ENCODE results near the gene GNG7. TPM values are rescaled to one million over a fixed set of nuclear protein-coding genes. Genes with fewer than 3 reads are reported as not detected.
"Not testable (repeated sequence)": the region's sequence is repeated elsewhere in the genome, so short reads cannot be mapped to it uniquely, and the experiment has no call there.

GNG7 gene
- total RNA-seq, 2 experiments from 2014 or later = not detected

DNA sequence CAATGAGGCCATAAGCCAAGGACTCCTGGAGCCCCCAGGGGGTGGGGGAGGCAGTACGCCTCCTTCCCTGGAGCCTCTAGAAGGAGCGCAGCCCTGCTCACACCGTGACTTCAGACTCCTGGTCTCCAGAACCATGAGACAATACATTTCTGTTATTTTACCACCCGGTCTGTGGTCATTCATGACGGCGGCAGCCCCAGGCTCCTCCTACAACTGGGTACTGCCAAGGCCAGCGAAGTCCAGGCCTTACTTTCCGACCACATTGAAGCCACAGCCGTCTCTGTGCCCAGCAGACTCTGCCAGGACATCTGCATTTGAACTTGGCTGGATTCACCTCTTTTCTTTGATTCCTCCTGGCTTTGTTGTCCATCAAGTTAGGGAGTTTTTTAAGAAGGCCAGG lies 10.5 kb downstream of the GNG7 start:
- ATAC-seq (no peak), DNase-seq (no peak)
- CTCF ChIA-PET = no interaction called here
- Mint-ChIP-seq H3K27me3 (no peaks in the 10 kb centered on the region), H3K9me3 (ENCODE audit: low read depth) (no peaks in the 10 kb centered on the region), H3K4me3 (no peak overlapping the region), H3K36me3 (no peaks in the 10 kb centered on the region), H3K27ac (no peak overlapping the region), H3K4me1 (no peaks in the 10 kb centered on the region)

DNA sequence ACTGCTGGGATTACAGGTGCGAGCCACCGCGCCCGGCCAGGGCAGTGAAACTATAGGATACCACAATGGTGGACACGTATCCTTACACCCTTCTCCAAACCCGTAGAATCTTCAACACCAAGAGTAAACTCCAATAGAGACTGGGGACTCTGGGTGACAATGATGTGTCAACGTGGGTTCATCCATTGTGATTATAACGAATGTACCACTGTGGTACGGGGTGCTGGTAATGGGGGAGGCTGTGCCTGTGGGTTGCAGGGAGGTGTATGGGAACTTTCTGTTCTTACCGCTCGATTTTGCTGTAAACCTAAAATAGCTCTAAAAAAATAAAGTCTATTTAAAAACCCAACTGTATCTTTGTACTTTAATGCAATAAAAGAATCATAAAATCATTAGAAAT lies 11.6 kb downstream of the GNG7 start:
- DNase-seq = no peak
- no peaks in the 10 kb centered on the region for H3K9me3 Mint-ChIP-seq (ENCODE audit: low read depth)

DNA sequence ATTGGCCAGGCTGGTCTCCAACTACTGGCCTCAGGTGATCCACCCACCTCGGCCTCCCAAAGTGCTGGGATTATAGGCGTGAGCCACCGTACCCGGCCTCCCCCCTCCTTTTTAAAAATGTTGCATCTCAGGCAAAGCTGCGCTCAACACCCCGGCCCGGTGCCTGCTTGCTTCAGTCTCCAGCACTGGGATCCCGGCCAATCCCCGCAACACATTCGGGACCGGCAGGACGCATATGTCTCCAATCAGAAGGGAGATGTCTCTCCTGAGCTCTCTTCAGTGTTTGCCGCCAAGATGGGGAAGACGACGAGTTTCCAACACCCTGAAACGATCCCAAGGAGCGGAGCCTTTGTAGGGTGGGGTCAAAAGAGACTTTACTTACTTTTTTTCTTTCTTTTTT lies 16.1 kb downstream of the GNG7 start:
- H3K36me3 Mint-ChIP-seq = no peaks in the 10 kb centered on the region
- H3K4me3 Mint-ChIP-seq = no peak overlapping the region
- CTCF ChIA-PET = no interaction called here
- H3K27ac Mint-ChIP-seq = no peak overlapping the region
- no peaks in the 10 kb centered on the region for H3K9me3 Mint-ChIP-seq (ENCODE audit: low read depth)
- no peaks in the 10 kb centered on the region for H3K27me3 Mint-ChIP-seq
- DNase-seq (no peak), ATAC-seq (no peak)
- H3K4me1 Mint-ChIP-seq = no peaks in the 10 kb centered on the region

More for the DNA sequence above, 11.6 kb downstream of the GNG7 start:
- Mint-ChIP-seq H3K4me3 (no peak overlapping the region), H3K4me1 (no peaks in the 10 kb centered on the region), H3K27ac (no peak overlapping the region), H3K27me3 (no peaks in the 10 kb centered on the region), H3K36me3 (no peaks in the 10 kb centered on the region)
- no peak for ATAC-seq
- CTCF ChIA-PET = no interaction called here

DNA sequence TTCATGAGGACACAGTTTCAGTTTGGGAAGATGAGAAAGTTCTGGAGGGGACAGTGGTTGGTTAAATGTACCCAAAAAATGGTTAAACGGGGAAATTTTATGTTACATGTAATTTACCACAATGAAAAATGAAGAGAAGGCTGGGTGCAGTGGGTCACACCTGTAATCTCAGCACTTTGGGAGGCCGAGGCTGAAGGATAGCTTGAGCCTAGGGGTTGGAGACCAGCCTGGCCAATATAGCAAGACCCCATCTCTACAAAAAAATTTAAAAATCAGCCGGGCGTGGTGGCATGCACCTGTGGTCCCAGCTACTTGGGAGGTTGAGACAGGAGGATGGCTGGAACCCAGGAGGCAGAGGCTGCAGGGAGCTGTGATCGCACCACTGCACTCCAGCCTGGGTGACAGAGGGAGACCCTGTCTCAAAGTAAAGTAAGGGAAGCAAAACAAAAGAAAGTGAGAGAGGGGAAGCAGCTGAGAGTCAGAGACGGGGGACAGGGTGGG lies 17.2 kb downstream of the GNG7 start:
- H3K9me3 Mint-ChIP-seq (ENCODE audit: low read depth) = no peaks in the 10 kb centered on the region
- no peaks in the 10 kb centered on the region for H3K27me3 Mint-ChIP-seq
- no peak overlapping the region for H3K27ac Mint-ChIP-seq
- DNase-seq (no peak), ATAC-seq (no peak)
- no peaks in the 10 kb centered on the region for H3K36me3 Mint-ChIP-seq
- H3K4me1 Mint-ChIP-seq = no peaks in the 10 kb centered on the region
- CTCF ChIA-PET = no interaction called here
- no peak overlapping the region for H3K4me3 Mint-ChIP-seq

DNA sequence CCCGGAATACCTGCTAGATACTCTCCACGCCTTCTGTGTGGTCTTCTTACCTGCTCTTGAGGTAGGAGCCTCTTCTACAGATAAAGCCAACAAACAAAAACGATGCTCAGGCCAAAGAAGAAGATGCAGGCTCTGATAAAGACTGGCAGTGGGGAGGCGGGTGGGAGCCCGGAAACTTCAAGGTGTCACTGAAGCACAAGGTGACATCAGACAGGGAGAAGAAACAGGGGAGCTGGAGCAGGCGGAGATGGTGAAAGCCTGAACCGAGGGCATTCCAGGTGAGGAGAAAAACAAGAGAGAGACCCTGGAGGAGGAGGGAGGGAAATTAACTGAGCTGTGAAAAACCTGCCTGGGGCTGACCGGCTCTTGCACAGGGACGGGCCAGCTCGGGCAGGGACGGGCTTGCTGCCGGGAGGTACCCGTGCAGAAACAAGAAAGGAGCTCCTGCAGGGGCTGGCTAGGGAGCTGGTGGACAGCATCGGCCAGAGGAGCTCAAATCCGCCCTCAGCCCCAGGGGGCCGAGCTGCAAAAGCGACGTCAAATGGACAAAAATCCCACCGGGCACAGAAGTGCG lies 19.0 kb downstream of the GNG7 start:
- CTCF ChIA-PET = no interaction called here
- Mint-ChIP-seq H3K27ac (no peak overlapping the region), H3K4me1 (no peaks in the 10 kb centered on the region), H3K9me3 (ENCODE audit: low read depth) (no peaks in the 10 kb centered on the region), H3K36me3 (no peaks in the 10 kb centered on the region), H3K27me3 (peaks cover 3% of the 10 kb centered on the region), H3K4me3 (no peak overlapping the region)
- ATAC-seq = no peak
- no peak for DNase-seq

DNA sequence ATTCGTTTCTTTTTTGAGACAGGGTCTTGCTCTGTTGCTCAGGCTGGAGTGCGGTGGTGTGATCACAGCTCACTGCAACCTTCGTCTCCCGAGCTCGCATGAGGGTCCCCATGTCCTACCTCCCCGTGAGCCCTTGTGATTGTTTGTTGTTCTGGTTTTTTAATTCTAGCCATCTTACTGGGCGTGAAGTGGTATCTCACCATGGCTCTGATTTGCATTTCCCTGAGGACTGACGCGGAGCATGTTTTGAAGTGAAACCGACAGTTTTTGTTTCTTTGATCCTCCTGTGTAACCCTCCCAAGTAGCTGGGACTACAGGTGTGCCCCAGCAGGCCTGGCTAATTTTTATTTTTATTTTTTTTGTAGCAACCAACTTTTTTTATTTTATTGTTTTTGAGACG lies 21.7 kb downstream of the GNG7 start:
- ATAC-seq (no peak), DNase-seq (no peak)
- no peak overlapping the region for H3K27ac Mint-ChIP-seq
- no peaks in the 10 kb centered on the region for H3K4me1 Mint-ChIP-seq
- no peaks in the 10 kb centered on the region for H3K36me3 Mint-ChIP-seq
- CTCF ChIA-PET = no interaction called here
- H3K9me3 Mint-ChIP-seq (ENCODE audit: low read depth) = no peaks in the 10 kb centered on the region
- H3K4me3 Mint-ChIP-seq = no peak overlapping the region
- peaks cover 3% of the 10 kb centered on the region for H3K27me3 Mint-ChIP-seq

DNA sequence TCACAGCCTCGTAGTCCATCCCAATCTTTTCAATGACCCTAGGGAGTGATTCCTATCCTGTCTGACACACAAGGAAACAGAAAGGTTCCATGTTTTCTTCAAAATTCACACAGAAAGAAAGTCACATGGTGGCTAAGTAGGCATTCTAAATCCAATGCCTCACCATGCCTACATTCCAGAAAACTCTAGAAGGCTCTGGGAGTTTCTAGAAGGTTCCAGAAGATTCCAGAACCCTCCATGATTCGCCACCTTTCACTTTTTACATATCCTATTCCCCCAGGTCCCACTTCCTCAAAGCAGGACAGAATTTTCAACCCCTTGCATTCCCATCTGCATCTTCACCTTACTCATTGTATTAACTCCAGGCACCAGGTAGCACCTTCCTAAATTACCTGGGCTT lies 23.1 kb downstream of the GNG7 start:
- H3K4me3 Mint-ChIP-seq = no peak overlapping the region
- ATAC-seq (no peak), DNase-seq (no peak)
- H3K27me3 Mint-ChIP-seq = peaks cover 3% of the 10 kb centered on the region
- CTCF ChIA-PET = no interaction called here
- H3K36me3 Mint-ChIP-seq = no peaks in the 10 kb centered on the region
- no peaks in the 10 kb centered on the region for H3K4me1 Mint-ChIP-seq
- no peaks in the 10 kb centered on the region for H3K9me3 Mint-ChIP-seq (ENCODE audit: low read depth)
- H3K27ac Mint-ChIP-seq = no peak overlapping the region

DNA sequence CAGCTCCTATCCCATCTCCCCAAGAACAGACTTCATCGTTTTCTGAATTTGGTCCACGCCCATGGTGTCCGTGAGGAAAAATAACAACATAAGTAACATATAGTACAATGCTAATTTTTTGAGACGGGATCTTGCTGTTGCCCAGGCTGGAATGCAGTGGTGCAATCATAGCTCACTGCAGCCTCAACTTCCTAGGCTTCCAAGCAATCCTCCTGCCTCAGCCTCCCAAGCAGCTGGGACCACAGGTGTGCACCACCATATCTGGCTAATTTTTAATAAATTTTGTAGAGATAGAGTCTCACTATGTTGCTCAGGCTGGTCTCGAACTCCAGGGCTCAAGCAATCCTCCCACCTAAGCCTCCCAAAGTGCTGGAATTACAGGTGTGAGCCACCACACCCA lies 23.5 kb downstream of the GNG7 start:
- H3K36me3 Mint-ChIP-seq; ATAC-seq; H3K9me3 Mint-ChIP-seq (ENCODE audit: low read depth); CTCF ChIA-PET; H3K27ac Mint-ChIP-seq; DNase-seq; H3K4me1 Mint-ChIP-seq; H3K27me3 Mint-ChIP-seq; H3K4me3 Mint-ChIP-seq: not testable (repeated sequence)

DNA sequence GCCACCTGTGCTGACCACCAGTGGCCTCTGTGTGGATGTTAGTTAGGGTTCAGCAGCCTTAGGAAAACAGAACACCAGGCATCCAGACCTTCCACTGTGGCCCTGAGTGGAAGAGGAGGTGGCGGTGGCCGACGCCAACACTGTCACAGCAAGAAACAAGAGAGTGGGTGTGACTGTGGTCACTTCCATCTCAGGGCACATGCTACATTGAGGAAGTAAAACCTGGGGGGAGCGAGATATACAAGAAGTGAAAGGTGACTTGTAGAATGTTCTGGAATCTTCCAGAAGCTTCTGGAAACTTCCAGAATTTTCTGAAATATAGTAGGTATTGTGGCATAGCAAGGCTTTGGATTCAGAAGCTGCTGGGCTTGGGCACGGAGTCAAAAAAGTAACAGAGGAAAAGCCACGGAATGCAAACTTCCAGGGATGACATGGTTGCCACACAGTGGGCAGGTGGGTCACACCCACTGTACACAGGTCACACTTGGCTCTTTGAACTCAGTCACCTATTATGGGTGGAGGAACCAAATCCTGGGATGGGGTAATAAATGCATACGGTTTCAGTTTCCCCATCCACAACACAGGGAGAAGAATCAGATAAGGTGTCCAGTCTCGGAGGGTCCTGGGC lies 24.3 kb downstream of the GNG7 start:
- CTCF ChIA-PET = no interaction called here

DNA sequence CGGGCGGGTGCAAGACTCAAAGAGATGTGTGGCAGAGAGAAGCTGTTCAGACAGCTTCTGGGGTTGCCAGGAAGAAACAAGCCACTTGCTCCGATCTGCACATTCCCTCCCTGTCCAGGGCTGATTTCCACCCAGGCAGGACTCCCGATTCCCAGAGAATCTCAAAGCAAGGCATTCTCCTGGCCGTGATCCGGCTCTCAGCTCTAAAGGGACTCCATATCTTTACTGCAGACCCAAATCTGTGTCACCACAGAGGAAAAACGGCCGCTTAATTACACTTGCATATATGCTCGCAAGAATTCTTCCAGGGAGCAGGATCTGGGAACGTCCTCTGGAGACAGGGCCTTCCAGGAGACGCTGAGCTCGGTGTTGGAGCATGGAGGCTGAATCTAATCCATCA lies 25.7 kb downstream of the GNG7 start:
- Mint-ChIP-seq H3K27me3 (peaks cover 3% of the 10 kb centered on the region), H3K36me3 (no peaks in the 10 kb centered on the region), H3K4me3 (no peak overlapping the region), H3K4me1 (no peaks in the 10 kb centered on the region), H3K27ac (no peak overlapping the region), H3K9me3 (ENCODE audit: low read depth) (no peaks in the 10 kb centered on the region)
- DNase-seq (no peak), ATAC-seq (no peak)
- CTCF ChIA-PET = interaction anchor here (0.6 to 1.3 kb wide), 2 partner anchors 40 to 699 kb away, joined by 3 to 4 read pairs; no protein-coding TSS in a partner anchor

More for the DNA sequence above, 24.3 kb downstream of the GNG7 start:
- ATAC-seq (no peak), DNase-seq (no peak)
- H3K27ac Mint-ChIP-seq = peak overlapping the region; percentile 55
- H3K4me3 Mint-ChIP-seq = no peak overlapping the region
- H3K9me3 Mint-ChIP-seq (ENCODE audit: low read depth) = no peaks in the 10 kb centered on the region
- H3K4me1 Mint-ChIP-seq = no peaks in the 10 kb centered on the region
- no peaks in the 10 kb centered on the region for H3K36me3 Mint-ChIP-seq
- H3K27me3 Mint-ChIP-seq = peaks cover 3% of the 10 kb centered on the region

DNA sequence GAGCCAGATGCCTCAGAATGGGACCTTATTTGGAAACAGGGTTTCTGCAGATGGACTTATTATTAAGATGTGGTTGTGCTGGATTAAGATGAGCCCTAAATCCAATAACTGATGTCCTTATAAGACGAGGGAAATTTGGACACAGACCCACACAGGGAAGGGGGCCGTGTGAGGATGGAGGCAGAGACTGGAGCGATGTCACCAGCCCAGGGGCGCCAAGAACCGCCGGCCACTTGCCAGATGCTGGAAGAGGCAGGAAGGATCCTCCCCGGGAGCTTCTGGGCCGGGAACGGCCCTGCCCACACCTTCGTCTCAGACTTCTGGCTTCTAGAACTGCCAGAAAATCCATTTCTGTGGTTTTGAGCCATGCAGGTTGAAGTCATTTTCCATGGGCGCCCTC lies 26.6 kb downstream of the GNG7 start:
- Mint-ChIP-seq H3K27ac (no peak overlapping the region), H3K4me1 (no peaks in the 10 kb centered on the region), H3K36me3 (no peaks in the 10 kb centered on the region), H3K9me3 (ENCODE audit: low read depth) (no peaks in the 10 kb centered on the region), H3K4me3 (no peak overlapping the region), H3K27me3 (peaks cover 3% of the 10 kb centered on the region)
- DNase-seq (no peak), ATAC-seq (no peak)
- CTCF ChIA-PET = interaction anchor here (1.2 to 1.3 kb wide), 2 partner anchors 27 to 39 kb away, joined by 4 to 5 read pairs; no protein-coding TSS in a partner anchor

DNA sequence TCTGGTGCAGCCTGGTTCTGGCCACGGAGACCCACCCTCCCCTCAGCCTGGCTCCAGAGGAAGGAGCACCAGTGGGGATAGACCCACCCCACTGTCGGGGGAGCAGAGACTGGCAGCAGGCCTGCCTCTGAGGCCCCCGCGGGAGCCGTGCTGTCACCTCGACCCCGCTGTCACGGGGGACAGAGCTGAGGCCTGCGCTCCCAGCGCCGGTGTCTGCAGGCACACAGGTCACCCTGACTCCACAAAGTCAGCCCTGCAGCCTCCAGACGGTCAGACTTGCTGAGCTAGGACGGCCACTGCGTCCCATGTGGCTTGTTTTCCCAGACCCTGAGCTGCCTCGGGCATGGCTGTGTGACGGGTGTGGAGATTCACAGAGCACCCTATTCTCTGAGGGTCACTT lies 32.3 kb downstream of the GNG7 start:
- H3K4me1 Mint-ChIP-seq = no peaks in the 10 kb centered on the region
- DNase-seq = no peak
- ATAC-seq = no peak
- H3K4me3 Mint-ChIP-seq = no peak overlapping the region
- no peak overlapping the region for H3K27ac Mint-ChIP-seq
- CTCF ChIA-PET = no interaction called here
- no peaks in the 10 kb centered on the region for H3K36me3 Mint-ChIP-seq
- no peaks in the 10 kb centered on the region for H3K9me3 Mint-ChIP-seq (ENCODE audit: low read depth)
- H3K27me3 Mint-ChIP-seq = no peaks in the 10 kb centered on the region

DNA sequence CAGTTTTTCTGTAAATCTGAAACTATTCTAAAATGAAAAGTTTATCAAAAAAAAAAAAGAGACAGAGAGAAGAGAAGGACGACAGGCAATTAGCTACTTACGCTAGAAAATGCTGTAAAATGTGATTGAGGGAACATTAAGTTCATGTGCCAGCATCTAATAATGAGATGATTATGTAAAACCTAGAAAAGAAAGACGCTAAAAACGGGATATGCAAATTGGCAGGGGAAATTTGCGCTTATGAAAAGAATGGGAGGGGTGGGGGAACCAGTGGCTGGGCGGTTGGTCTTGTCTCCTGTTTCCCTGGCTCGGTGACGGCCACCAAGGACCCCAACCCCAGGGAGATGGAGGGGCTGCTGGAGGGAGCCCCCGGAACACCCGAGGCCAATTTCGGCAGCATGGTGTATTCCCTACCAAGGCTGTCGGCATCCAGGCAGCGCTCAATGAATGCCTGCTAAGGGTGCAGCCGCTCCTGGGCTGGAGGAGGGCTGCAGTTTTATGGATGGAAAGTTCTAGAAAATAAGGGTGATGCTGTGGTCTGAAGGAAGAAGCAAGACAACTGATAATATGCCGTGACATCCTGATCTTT lies 34.2 kb downstream of the GNG7 start:
- H3K27me3 Mint-ChIP-seq = no peaks in the 10 kb centered on the region
- no peak overlapping the region for H3K4me3 Mint-ChIP-seq
- H3K9me3 Mint-ChIP-seq (ENCODE audit: low read depth) = no peaks in the 10 kb centered on the region
- H3K27ac Mint-ChIP-seq = no peak overlapping the region
- CTCF ChIA-PET = no interaction called here
- H3K4me1 Mint-ChIP-seq = no peaks in the 10 kb centered on the region
- DNase-seq (no peak), ATAC-seq (no peak)
- H3K36me3 Mint-ChIP-seq = no peaks in the 10 kb centered on the region

DNA sequence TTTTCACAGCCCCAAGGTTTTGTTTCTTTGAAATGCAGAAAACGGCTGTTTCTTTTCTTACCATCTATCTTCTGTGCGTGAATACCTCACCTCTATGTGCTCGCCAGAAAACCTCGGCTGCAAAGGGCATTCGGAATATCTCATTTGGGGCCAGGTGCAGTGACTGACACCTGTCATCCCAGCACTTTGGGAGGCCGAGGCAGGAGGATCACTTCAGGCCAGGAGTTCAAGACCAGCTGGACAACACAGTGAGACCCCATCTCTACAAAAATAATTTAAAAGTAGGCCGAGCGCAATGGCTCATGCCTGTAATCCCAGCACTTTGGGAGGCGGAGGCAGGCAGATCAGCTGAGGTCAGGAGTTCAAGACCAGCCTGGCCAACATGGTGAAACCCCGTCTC lies 35.1 kb downstream of the GNG7 start:
- H3K4me3 Mint-ChIP-seq; CTCF ChIA-PET; H3K27ac Mint-ChIP-seq; H3K4me1 Mint-ChIP-seq; H3K27me3 Mint-ChIP-seq; DNase-seq; H3K9me3 Mint-ChIP-seq (ENCODE audit: low read depth); ATAC-seq; H3K36me3 Mint-ChIP-seq: not testable (repeated sequence)
